GM19239 (cell line): ENCODE results near the gene ERLIN1.

Experiments used
- DNase-seq: peaks from one replicate; pipeline ENCODE4 v3.0.0; 2011; ENCODE audit warnings: low spot score; ENCODE audit not compliant: insufficient read length
- FAIRE-seq: peaks from 2 replicates; lab custom pipeline; 2011; peaks lifted over from hg19 to GRCh38; lab: Jason Lieb, UNC

The ERLIN1 gene

GRCh38 chr10:100174699-100175677 is 10.8 kb downstream of the ERLIN1 start:
- FAIRE-seq (peak; percentile 80), DNase-seq (no peak)

- FAIRE-seq (no peak), DNase-seq (no peak)
Measured at GRCh38 chr10:100173035-100173434, 12.8 kb downstream of the ERLIN1 start.

- DNase-seq (no peak), FAIRE-seq (no peak)
Measured at GRCh38 chr10:100172349-100172748, 13.5 kb downstream of the ERLIN1 start.

- DNase-seq (no peak), FAIRE-seq (no peak)
Measured at GRCh38 chr10:100168313-100168643, 17.6 kb downstream of the ERLIN1 start.

GRCh38 chr10:100167553-100168312 is 18.1 kb downstream of the ERLIN1 start:
- FAIRE-seq (peak; percentile 88), DNase-seq (no peak)

- DNase-seq (no peak), FAIRE-seq (peak; percentile 33)
Measured at GRCh38 chr10:100163704-100164621, 21.9 kb downstream of the ERLIN1 start.

- no peak for FAIRE-seq
Measured at GRCh38 chr10:100162696-100163095, 23.1 kb downstream of the ERLIN1 start.

GRCh38 chr10:100158044-100158805 is 27.6 kb downstream of the ERLIN1 start:
- FAIRE-seq: peak; percentile 94

More at GRCh38 chr10:100162696-100163095, 23.1 kb downstream of the ERLIN1 start:
- no peak for DNase-seq

GRCh38 chr10:100157156-100157555 is 28.7 kb downstream of the ERLIN1 start:
- no peak for DNase-seq
- FAIRE-seq: peak; percentile 73

More at GRCh38 chr10:100158044-100158805, 27.6 kb downstream of the ERLIN1 start:
- peak; percentile 27 for DNase-seq

- DNase-seq (no peak), FAIRE-seq (peak; percentile 82)
Measured at GRCh38 chr10:100155936-100156335, 29.9 kb downstream of the ERLIN1 start.

- DNase-seq (no peak), FAIRE-seq (peak; percentile 88)
Measured at GRCh38 chr10:100154666-100155065, 31.2 kb downstream of the ERLIN1 start.

- DNase-seq (no peak), FAIRE-seq (no peak)
Measured at GRCh38 chr10:100153239-100153825, 32.5 kb downstream of the ERLIN1 start.

- FAIRE-seq (no peak), DNase-seq (no peak)
Measured at GRCh38 chr10:100151723-100152300, 34.0 kb downstream of the ERLIN1 start.

- DNase-seq (no peak), FAIRE-seq (peak; percentile 35)
Measured at GRCh38 chr10:100148353-100149211, 37.2 kb downstream of the ERLIN1 start.

- FAIRE-seq (no peak), DNase-seq (no peak)
Measured at GRCh38 chr10:100146875-100147650, 38.8 kb downstream of the ERLIN1 start.

GRCh38 chr10:100146398-100146797 is 39.4 kb downstream of the ERLIN1 start:
- no peak for DNase-seq
- no peak for FAIRE-seq

- no peak for FAIRE-seq
Measured at GRCh38 chr10:100143756-100144155, 42.1 kb downstream of the ERLIN1 start.

More at GRCh38 chr10:100143756-100144155, 42.1 kb downstream of the ERLIN1 start:
- no peak for DNase-seq
